HEK293 (cell line): ENCODE results near the gene DMPK.

Source experiments
- CTCF ChIA-PET: fragments of 350-600 bp; formaldehyde crosslinking; extraction: SDS; loops from one replicate; lab custom pipeline; 2021; ENCODE audit warnings: antibody characterized with exemption; lab: Yijun Ruan, JAX
- POLR2A ChIA-PET: fragments of 300-600 bp; formaldehyde crosslinking; extraction: SDS; loops from one replicate; lab custom pipeline; 2020; ENCODE audit warnings: antibody characterized with exemption, inconsistent platforms; lab: Yijun Ruan, JAX
- H3K27ac ChIP-seq: fragments of 200-500 bp; sonication (Bioruptor generic); 2 replicates; pipeline ENCODE4 v1.5.1; 2014; ENCODE audit warnings: low read depth, low read length, control low read depth, inconsistent platforms; ENCODE audit errors: extremely low read depth
- H3K36me3 ChIP-seq, 2 experiments: fragments of 200-500 bp in 1 of 2; sonication (Bioruptor generic) in 1 of 2; 1 replicate in 1 of 2; 2 replicates in 1 of 2; pipeline ENCODE4 v1.5.1; 2014 to 2017; ENCODE audit warnings: inconsistent platforms in 2 of 2, low read length in 2 of 2; ENCODE audit not compliant: control insufficient read depth in 2 of 2, insufficient read depth in 1 of 2
- H3K4me1 ChIP-seq: fragments of 200-500 bp; sonication (Bioruptor generic); 2 replicates; pipeline ENCODE4 v1.5.1; 2014; ENCODE audit warnings: mild to moderate bottlenecking, low read length, inconsistent platforms; ENCODE audit not compliant: control insufficient read depth, insufficient read depth
- H3K4me3 ChIP-seq: 2 replicates; pipeline ENCODE4 v1.5.1; 2011; ENCODE audit warnings: low read depth, mild to moderate bottlenecking, control low read depth, low read length, moderate library complexity
- H3K9me3 ChIP-seq: fragments of 200-500 bp; sonication (Bioruptor generic); 2 replicates; pipeline ENCODE4 v1.5.1; 2014; ENCODE audit warnings: low read depth, low read length, inconsistent platforms; ENCODE audit not compliant: control insufficient read depth, insufficient read depth
- KLF10 ChIP-seq: fragments of 450-650 bp; IDR thresholded peaks from 2 replicates; pipeline ENCODE4 v1.5.1; 2018; ENCODE audit warnings: missing biosample characterization, mild to moderate bottlenecking, missing genetic modification characterization
- MEIS1 ChIP-seq: sonication (generic); formaldehyde crosslinking; IDR thresholded peaks from 2 replicates; pipeline ENCODE4 v1.8.1; 2022; ENCODE audit warnings: missing genetic modification reagents, mild to moderate bottlenecking, borderline replicate concordance
- OSR2 ChIP-seq: fragments of 450-650 bp; formaldehyde crosslinking; IDR thresholded peaks from 2 replicates; pipeline ENCODE4 v1.5.1; 2016; ENCODE audit warnings: missing biosample characterization, missing genetic modification characterization
- RBAK ChIP-seq: fragments of 450-650 bp; formaldehyde crosslinking; IDR thresholded peaks from 2 replicates; pipeline ENCODE4 v1.5.1; 2016; ENCODE audit warnings: missing biosample characterization, missing genetic modification characterization
- SCRT1 ChIP-seq: fragments of 450-650 bp; formaldehyde crosslinking; IDR thresholded peaks from 2 replicates; pipeline ENCODE4 v1.5.1; 2016; ENCODE audit warnings: missing biosample characterization, missing genetic modification characterization, borderline replicate concordance
- SP7 ChIP-seq: fragments of 450-650 bp; formaldehyde crosslinking; IDR thresholded peaks from 2 replicates; pipeline ENCODE4 v1.5.1; 2016; ENCODE audit warnings: missing biosample characterization, missing genetic modification characterization
- YY1 ChIP-seq: fragments of 450-650 bp; formaldehyde crosslinking; IDR thresholded peaks from 2 replicates; pipeline ENCODE4 v1.5.1; 2018; ENCODE audit warnings: missing biosample characterization, missing genetic modification characterization
- ZBTB26 ChIP-seq: fragments of 450-650 bp; formaldehyde crosslinking; optimal IDR thresholded peaks from 2 replicates; pipeline ENCODE3; 2016; ENCODE audit warnings: missing biosample characterization, mild to moderate bottlenecking, missing genetic modification characterization
- ZBTB7A ChIP-seq: fragments of 450-650 bp; formaldehyde crosslinking; IDR thresholded peaks from 2 replicates; pipeline ENCODE4 v1.5.1; 2016; ENCODE audit warnings: low read depth, missing biosample characterization, missing genetic modification characterization
- ZNF169 ChIP-seq: fragments of 450-650 bp; formaldehyde crosslinking; IDR thresholded peaks from 2 replicates; pipeline ENCODE4 v1.5.1; 2016; ENCODE audit warnings: missing biosample characterization, missing genetic modification characterization
- ZNF202 ChIP-seq: fragments of 450-650 bp; formaldehyde crosslinking; IDR thresholded peaks from 2 replicates; pipeline ENCODE4 v1.5.1; 2016; ENCODE audit warnings: missing biosample characterization, missing genetic modification characterization, borderline replicate concordance
- ZNF274 ChIP-seq, 2 experiments: fragments of 200-500 bp in 1 of 2; fragments of 450-650 bp in 1 of 2; sonication (Bioruptor generic) in 1 of 2; formaldehyde crosslinking in 1 of 2; IDR thresholded peaks; 2 replicates each; pipeline versions ENCODE4 v1.5.1 to v1.6.1; 2014 to 2016; ENCODE audit warnings: borderline replicate concordance in 1 of 2, inconsistent platforms in 1 of 2, low read length in 1 of 2, missing biosample characterization in 1 of 2, missing genetic modification characterization in 1 of 2
- ZNF280C ChIP-seq: fragments of 450-650 bp; formaldehyde crosslinking; IDR thresholded peaks from 2 replicates; pipeline ENCODE4 v1.5.1; 2016; ENCODE audit warnings: missing biosample characterization, missing genetic modification characterization
- ZNF292 ChIP-seq: fragments of 450-650 bp; formaldehyde crosslinking; IDR thresholded peaks from 2 replicates; pipeline ENCODE4 v1.5.1; 2016; ENCODE audit warnings: low read depth, missing biosample characterization, missing genetic modification characterization, borderline replicate concordance
- ZNF391 ChIP-seq: fragments of 450-650 bp; formaldehyde crosslinking; IDR thresholded peaks from 2 replicates; pipeline ENCODE4 v1.5.1; 2016; ENCODE audit warnings: low read depth, missing biosample characterization, missing genetic modification characterization, borderline replicate concordance
- ZNF394 ChIP-seq: fragments of 450-650 bp; formaldehyde crosslinking; IDR thresholded peaks from 2 replicates; pipeline ENCODE4 v1.5.1; 2016; ENCODE audit warnings: missing biosample characterization, missing genetic modification characterization, mild to moderate bottlenecking, moderate library complexity, borderline replicate concordance
- ZNF433 ChIP-seq: fragments of 450-650 bp; formaldehyde crosslinking; IDR thresholded peaks from 2 replicates; pipeline ENCODE4 v1.5.1; 2016; ENCODE audit warnings: missing biosample characterization, missing genetic modification characterization, low read depth
- ZNF488 ChIP-seq: fragments of 450-650 bp; formaldehyde crosslinking; IDR thresholded peaks from 2 replicates; pipeline ENCODE4 v1.5.1; 2016; ENCODE audit warnings: missing biosample characterization, missing genetic modification characterization
- ZNF513 ChIP-seq: fragments of 450-650 bp; IDR thresholded peaks from 2 replicates; pipeline ENCODE4 v1.5.1; 2018; ENCODE audit warnings: missing biosample characterization, missing genetic modification characterization
- ZNF549 ChIP-seq: fragments of 450-650 bp; IDR thresholded peaks from 2 replicates; pipeline ENCODE4 v1.5.1; 2018; ENCODE audit warnings: missing biosample characterization, missing genetic modification characterization, mild to moderate bottlenecking, inconsistent platforms, moderate library complexity
- ZNF580 ChIP-seq: fragments of 450-650 bp; formaldehyde crosslinking; IDR thresholded peaks from 2 replicates; pipeline ENCODE4 v1.5.1; 2016; ENCODE audit warnings: missing biosample characterization, missing genetic modification characterization
- ZNF585B ChIP-seq: fragments of 450-650 bp; formaldehyde crosslinking; IDR thresholded peaks from 2 replicates; pipeline ENCODE4 v1.5.1; 2016; ENCODE audit warnings: missing biosample characterization, missing genetic modification characterization
- ZNF626 ChIP-seq: fragments of 450-650 bp; sonication (Bioruptor Pico); formaldehyde crosslinking; IDR thresholded peaks from 2 replicates; pipeline ENCODE4 v1.5.1; 2018; ENCODE audit warnings: missing biosample characterization, missing genetic modification characterization, inconsistent platforms
- ZNF658 ChIP-seq: fragments of 450-650 bp; formaldehyde crosslinking; IDR thresholded peaks from 2 replicates; pipeline ENCODE4; 2016; ENCODE audit warnings: missing biosample characterization, missing genetic modification characterization
- ZNF677 ChIP-seq: fragments of 450-650 bp; IDR thresholded peaks from 2 replicates; pipeline ENCODE4 v1.5.0; 2018; ENCODE audit warnings: missing biosample characterization, mild to moderate bottlenecking, missing genetic modification characterization, moderate library complexity
- ZNF704 ChIP-seq: fragments of 450-650 bp; formaldehyde crosslinking; IDR thresholded peaks from 2 replicates; pipeline ENCODE4 v1.5.1; 2016; ENCODE audit warnings: missing biosample characterization, missing genetic modification characterization
- ZSCAN16 ChIP-seq: fragments of 450-650 bp; formaldehyde crosslinking; IDR thresholded peaks from 2 replicates; pipeline ENCODE4 v1.5.1; 2016; ENCODE audit warnings: missing biosample characterization, missing genetic modification characterization
- ZSCAN23 ChIP-seq: fragments of 450-650 bp; formaldehyde crosslinking; IDR thresholded peaks from 2 replicates; pipeline ENCODE4 v1.5.1; 2016; ENCODE audit warnings: missing biosample characterization, missing genetic modification characterization

DMPK gene

GRCh38 chr19:45758921-45759320, 23.4 kb downstream of the DMPK start:
- no peaks in the 10 kb centered on the region; a peak in 1 of 3 replicates for H3K36me3 ChIP-seq
- TF ChIP-seq SCRT1 (tag by site-specific recombination) = no peak
- TF ChIP-seq SP7 (tag by site-specific recombination) = no peak
- TF ChIP-seq ZNF585B = no peak
- no peak for TF ChIP-seq ZNF626 (tag by site-specific recombination)
- TF ChIP-seq ZNF202 (tag by site-specific recombination) = no peak
- TF ChIP-seq YY1 (tag by site-specific recombination) = no peak
- no peak for TF ChIP-seq ZNF513
- no peak for TF ChIP-seq ZNF292 (tag by site-specific recombination)
- TF ChIP-seq ZBTB26 = no peak
- no peak for TF ChIP-seq ZNF488 (tag by site-specific recombination)
- TF ChIP-seq ZNF169 (tag by site-specific recombination) = no peak
- no peak for TF ChIP-seq ZNF391
- TF ChIP-seq, all 188 proteins: peak for 0
- no peak overlapping the region for H3K4me3 ChIP-seq
- ChIA-PET CTCF (interaction anchor here (0.7 to 1.7 kb wide), 2 partner anchors 10 to 29 kb away, joined by 3 to 4 read pairs; partner anchors contain the start of gene FBXO46), POLR2A (interaction anchor here (0.9 to 1.1 kb wide), 2 partner anchors 9 to 10 kb away, joined by 3 to 5 read pairs; partner anchors contain the start of gene SIX5)
- H3K4me1 ChIP-seq = 0 out of 2 replicates have a peak, but pooled peaks cover 2% of the 10 kb centered on the region
- no peaks in the 10 kb centered on the region for H3K9me3 ChIP-seq
- no peak overlapping the region for H3K27ac ChIP-seq

GRCh38 chr19:45757695-45758094, 24.6 kb downstream of the DMPK start:
- Histone ChIP-seq H3K27ac (no peak overlapping the region), H3K36me3 (no peaks in the 10 kb centered on the region; a peak in 1 of 3 replicates), H3K9me3 (no peaks in the 10 kb centered on the region), H3K4me1 (0 out of 2 replicates have a peak, but pooled peaks cover 2% of the 10 kb centered on the region), H3K4me3 (no peak overlapping the region)
- POLR2A ChIA-PET = interaction anchor here (0.7 to 2.1 kb wide), 5 partner anchors 10 to 41 kb away, joined by 3 to 10 read pairs (median 4); partner anchors contain the start of genes FBXO46 and SIX5
- CTCF ChIA-PET = interaction anchor here (0.7 to 1.7 kb wide), 3 partner anchors 11 to 28 kb away, joined by 3 to 6 read pairs (median 3); partner anchors contain the start of gene FBXO46
- TF ChIP-seq RBAK (tag by site-specific recombination) (no peak), ZNF677 (tag by site-specific recombination) (no peak), ZNF704 (tag by site-specific recombination) (no peak), KLF10 (no peak), MEIS1 (CRISPR knock-in tag) (no peak), ZNF658 (tag by site-specific recombination) (no peak), ZNF274 (IDR thresholded peaks at IDR 0.05; ENCODE audit: low read length) (no peak), ZNF274 (tag by site-specific recombination; IDR thresholded peaks at IDR 0.05; ENCODE audit: borderline replicate concordance) (no peak), ZNF580 (tag by site-specific recombination) (no peak), OSR2 (tag by site-specific recombination) (no peak), ZNF280C (tag by site-specific recombination) (no peak), ZSCAN16 (tag by site-specific recombination) (no peak), ZNF433 (tag by site-specific recombination) (no peak), ZBTB7A (no peak), ZSCAN23 (tag by site-specific recombination) (no peak; the same call in 1 of the 2 replicates), ZNF394 (tag by site-specific recombination) (no peak), ZNF549 (tag by site-specific recombination) (no peak)
